HEK293 (cell line): Measurements from ENCODE around the gene RNF144B.

Experiments used
- CTCF ChIA-PET: fragments of 350-600 bp; formaldehyde crosslinking; extraction: SDS; loops from one replicate; lab custom pipeline; 2021; ENCODE audit warnings: antibody characterized with exemption; lab: Yijun Ruan, JAX
- POLR2A ChIA-PET: fragments of 300-600 bp; formaldehyde crosslinking; extraction: SDS; loops from one replicate; lab custom pipeline; 2020; ENCODE audit warnings: antibody characterized with exemption, inconsistent platforms; lab: Yijun Ruan, JAX
- H3K27ac ChIP-seq: fragments of 200-500 bp; sonication (Bioruptor generic); 2 replicates; pipeline ENCODE4 v1.5.1; 2014; ENCODE audit warnings: low read depth, low read length, control low read depth, inconsistent platforms; ENCODE audit errors: extremely low read depth
- H3K36me3 ChIP-seq, 2 experiments: fragments of 200-500 bp in 1 of 2; sonication (Bioruptor generic) in 1 of 2; 1 replicate in 1 of 2; 2 replicates in 1 of 2; pipeline ENCODE4 v1.5.1; 2014 to 2017; ENCODE audit warnings: inconsistent platforms in 2 of 2, low read length in 2 of 2; ENCODE audit not compliant: control insufficient read depth in 2 of 2, insufficient read depth in 1 of 2
- H3K4me1 ChIP-seq: fragments of 200-500 bp; sonication (Bioruptor generic); 2 replicates; pipeline ENCODE4 v1.5.1; 2014; ENCODE audit warnings: mild to moderate bottlenecking, low read length, inconsistent platforms; ENCODE audit not compliant: control insufficient read depth, insufficient read depth
- H3K4me3 ChIP-seq: 2 replicates; pipeline ENCODE4 v1.5.1; 2011; ENCODE audit warnings: low read depth, mild to moderate bottlenecking, control low read depth, low read length, moderate library complexity
- H3K9me3 ChIP-seq: fragments of 200-500 bp; sonication (Bioruptor generic); 2 replicates; pipeline ENCODE4 v1.5.1; 2014; ENCODE audit warnings: low read depth, low read length, inconsistent platforms; ENCODE audit not compliant: control insufficient read depth, insufficient read depth
- GLIS2 ChIP-seq: fragments of 450-650 bp; formaldehyde crosslinking; IDR thresholded peaks from 2 replicates; pipeline ENCODE4 v1.5.1; 2016; ENCODE audit warnings: missing biosample characterization, missing genetic modification characterization
- OVOL3 ChIP-seq: fragments of 450-650 bp; formaldehyde crosslinking; IDR thresholded peaks from 2 replicates; pipeline ENCODE4 v1.5.1; 2016; ENCODE audit warnings: missing biosample characterization, missing genetic modification characterization
- SP7 ChIP-seq: fragments of 450-650 bp; formaldehyde crosslinking; IDR thresholded peaks from 2 replicates; pipeline ENCODE4 v1.5.1; 2016; ENCODE audit warnings: missing biosample characterization, missing genetic modification characterization
- TCF7L2 ChIP-seq: IDR thresholded peaks from 2 replicates; pipeline ENCODE4 v1.6.1; 2011; ENCODE audit warnings: low read depth, mild to moderate bottlenecking, inconsistent platforms, low read length, moderate library complexity, borderline replicate concordance
- ZBTB21 ChIP-seq: fragments of 450-650 bp; formaldehyde crosslinking; IDR thresholded peaks from 2 replicates; pipeline ENCODE4 v1.5.1; 2017; ENCODE audit warnings: missing biosample characterization, missing genetic modification characterization
- ZIC2 ChIP-seq: fragments of 450-650 bp; formaldehyde crosslinking; IDR thresholded peaks from 2 replicates; pipeline ENCODE4 v1.5.1; 2016; ENCODE audit warnings: missing biosample characterization, missing genetic modification characterization
- ZNF121 ChIP-seq: fragments of 450-650 bp; formaldehyde crosslinking; IDR thresholded peaks from 2 replicates; pipeline ENCODE4 v1.5.1; 2016; ENCODE audit warnings: missing biosample characterization, missing genetic modification characterization
- ZNF140 ChIP-seq: fragments of 450-650 bp; formaldehyde crosslinking; IDR thresholded peaks from 2 replicates; pipeline ENCODE4 v1.5.1; 2016; ENCODE audit warnings: missing biosample characterization, missing genetic modification characterization
- ZNF16 ChIP-seq: fragments of 450-650 bp; formaldehyde crosslinking; IDR thresholded peaks from 2 replicates; pipeline ENCODE4 v1.5.1; 2016; ENCODE audit warnings: low read depth, missing biosample characterization, missing genetic modification characterization
- ZNF184 ChIP-seq: fragments of 450-650 bp; IDR thresholded peaks from 2 replicates; pipeline ENCODE4 v1.5.1; 2018; ENCODE audit warnings: missing biosample characterization, mild to moderate bottlenecking, missing genetic modification characterization
- ZNF549 ChIP-seq: fragments of 450-650 bp; IDR thresholded peaks from 2 replicates; pipeline ENCODE4 v1.5.1; 2018; ENCODE audit warnings: missing biosample characterization, missing genetic modification characterization, mild to moderate bottlenecking, inconsistent platforms, moderate library complexity
- ZNF654 ChIP-seq: fragments of 450-650 bp; formaldehyde crosslinking; IDR thresholded peaks from 2 replicates; pipeline ENCODE4 v1.5.1; 2016; ENCODE audit warnings: low read depth, missing biosample characterization, missing genetic modification characterization
- ZNF707 ChIP-seq: fragments of 450-650 bp; formaldehyde crosslinking; IDR thresholded peaks from 2 replicates; pipeline ENCODE4 v1.5.1; 2016; ENCODE audit warnings: missing biosample characterization, missing genetic modification characterization
- ZNF777 ChIP-seq: fragments of 450-650 bp; formaldehyde crosslinking; IDR thresholded peaks from 2 replicates; pipeline ENCODE4 v1.5.1; 2017; ENCODE audit warnings: missing biosample characterization, missing genetic modification characterization, borderline replicate concordance
- ZNF837 ChIP-seq: fragments of 450-650 bp; formaldehyde crosslinking; IDR thresholded peaks from 2 replicates; pipeline ENCODE4 v1.5.1; 2016; ENCODE audit warnings: missing biosample characterization, missing genetic modification characterization
- ZNF843 ChIP-seq: fragments of 450-650 bp; formaldehyde crosslinking; IDR thresholded peaks from 2 replicates; pipeline ENCODE4 v1.5.1; 2016; ENCODE audit warnings: missing biosample characterization, missing genetic modification characterization
- ZSCAN23 ChIP-seq: fragments of 450-650 bp; formaldehyde crosslinking; IDR thresholded peaks from 2 replicates; pipeline ENCODE4 v1.5.1; 2016; ENCODE audit warnings: missing biosample characterization, missing genetic modification characterization
- ZXDB ChIP-seq: fragments of 450-650 bp; formaldehyde crosslinking; IDR thresholded peaks from 2 replicates; pipeline ENCODE4 v1.5.1; 2016; ENCODE audit warnings: missing biosample characterization, missing genetic modification characterization
- TF ChIP-seq, protein P1 (sequence below): fragments of 450-650 bp; formaldehyde crosslinking; IDR thresholded peaks from 2 replicates; pipeline ENCODE4 v1.5.0; 2017; ENCODE audit warnings: missing biosample characterization, missing genetic modification characterization, borderline replicate concordance

RNF144B gene

DNA sequence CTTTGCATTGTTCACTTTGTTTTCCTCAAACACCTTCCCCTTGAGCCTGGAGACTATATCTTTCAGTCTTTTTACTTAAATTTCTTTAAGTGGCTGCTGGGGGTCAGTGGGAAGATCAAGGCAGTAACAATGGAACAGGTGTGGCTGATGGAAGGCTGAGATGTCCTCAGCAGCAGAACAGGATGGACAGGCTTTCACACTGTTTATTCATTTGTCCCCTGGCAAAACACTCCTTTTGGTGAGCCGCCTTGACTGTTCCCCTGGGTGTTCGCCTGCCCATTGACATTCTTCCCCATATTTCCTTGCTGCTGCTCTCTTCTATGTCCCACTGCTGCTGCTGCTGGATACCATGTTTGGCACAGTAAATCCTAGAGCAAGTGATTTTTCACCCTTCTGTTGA lies 38.1 kb downstream of the RNF144B start (continued):
- no peak for TF ChIP-seq TCF7L2
- no peak for TF ChIP-seq ZNF184 (tag by site-specific recombination)

DNA sequence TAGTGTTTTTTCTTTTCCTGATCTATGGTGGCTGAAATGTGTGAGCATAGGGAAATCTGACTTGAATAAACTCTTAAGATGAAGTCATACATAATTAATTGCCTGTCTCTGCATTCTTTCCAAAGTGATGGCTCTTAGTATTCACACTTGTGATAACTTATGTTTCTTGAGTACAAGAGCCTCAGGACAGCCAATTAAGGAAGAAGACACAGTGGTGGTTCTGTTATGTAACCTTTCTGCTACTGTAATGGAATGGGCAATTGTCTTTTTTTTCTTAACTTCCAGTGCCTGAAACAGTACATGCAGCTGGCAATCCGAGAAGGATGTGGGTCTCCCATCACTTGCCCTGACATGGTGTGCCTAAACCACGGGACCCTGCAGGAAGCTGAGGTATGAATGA lies 40.1 kb downstream of the RNF144B start:
- Histone ChIP-seq H3K4me3 (no peak overlapping the region), H3K9me3 (no peaks in the 10 kb centered on the region), H3K36me3 (no peaks in the 10 kb centered on the region)
- TF ChIP-seq ZBTB21 (tag by site-specific recombination) (no peak), ZXDB (tag by site-specific recombination) (no peak), GLIS2 (tag by site-specific recombination) (no peak), ZNF184 (tag by site-specific recombination) (no peak), ZNF654 (no peak), ZNF777 (tag by site-specific recombination) (no peak), ZNF837 (tag by site-specific recombination) (no peak)
- TF ChIP-seq, all 188 proteins: peak for 0
- no peaks in the 10 kb centered on the region for H3K4me1 ChIP-seq
- CTCF ChIA-PET, result no interaction called here
- POLR2A ChIA-PET, result no interaction called here
- no peak overlapping the region for H3K27ac ChIP-seq

DNA sequence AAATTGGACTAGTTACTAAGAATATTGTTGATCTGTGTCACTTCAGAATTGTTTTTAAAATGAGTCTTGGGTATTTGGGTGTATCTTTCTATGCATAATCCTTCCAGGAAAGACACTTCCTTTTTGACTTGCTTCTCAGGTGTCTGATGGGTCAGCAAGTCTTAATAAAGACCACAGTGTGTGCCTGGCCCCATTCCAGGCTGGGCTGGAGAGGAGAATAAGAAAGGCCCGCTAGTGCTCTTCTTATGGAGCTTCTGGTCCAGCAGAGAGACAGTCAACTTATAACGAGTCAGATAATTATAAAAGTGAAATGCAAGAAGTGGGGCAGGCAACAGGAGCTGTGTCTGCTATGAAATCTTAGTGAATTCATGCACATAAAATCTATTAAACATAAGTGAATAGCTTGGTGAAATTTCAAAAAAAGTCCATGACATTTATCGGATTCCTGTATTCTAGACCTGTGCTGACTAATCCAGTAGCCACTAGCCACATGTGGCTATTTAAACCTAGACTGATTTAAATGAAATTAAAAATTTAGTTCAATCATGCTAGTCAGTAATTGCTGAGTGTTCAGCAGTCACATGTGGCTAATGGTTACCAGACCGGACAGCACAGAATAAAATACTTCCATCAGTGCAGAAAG lies 42.6 kb downstream of the RNF144B start:
- TF ChIP-seq ZBTB21 (tag by site-specific recombination) (no peak), ZSCAN23 (tag by site-specific recombination) (no peak), OVOL3 (no peak), ZNF549 (tag by site-specific recombination) (no peak)
- Histone ChIP-seq H3K4me3 (no peak overlapping the region), H3K27ac (no peak overlapping the region), H3K9me3 (no peaks in the 10 kb centered on the region), H3K36me3 (no peaks in the 10 kb centered on the region), H3K4me1 (no peaks in the 10 kb centered on the region)
- ChIA-PET CTCF (no interaction called here), POLR2A (no interaction called here)

DNA sequence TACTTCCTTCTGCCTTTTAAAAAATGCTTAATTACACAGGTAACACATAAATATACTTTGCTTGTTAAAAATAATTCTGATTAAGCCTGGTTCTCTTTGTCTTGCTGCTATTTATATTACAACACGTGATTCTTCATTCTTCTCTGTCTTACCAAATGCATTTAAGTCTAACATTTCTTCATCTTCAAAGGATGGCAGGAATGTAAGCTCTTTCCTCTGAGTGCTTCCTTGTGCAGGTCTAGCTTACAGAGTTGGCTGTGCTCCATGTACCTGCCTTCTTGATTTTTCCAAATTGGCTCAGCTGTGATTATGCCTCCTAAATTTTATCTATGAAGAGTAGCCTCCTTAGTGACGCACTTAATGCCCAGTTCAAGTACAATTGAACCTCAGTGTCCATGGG lies 44.4 kb downstream of the RNF144B start:
- no peaks in the 10 kb centered on the region for H3K36me3 ChIP-seq
- no peak overlapping the region for H3K4me3 ChIP-seq
- ChIA-PET CTCF (interaction anchor here (0.6 to 0.7 kb wide), 2 partner anchors 719 to 1275 kb away, joined by 3 to 4 read pairs; no protein-coding TSS in a partner anchor), POLR2A (no interaction called here)
- no peak overlapping the region for H3K27ac ChIP-seq
- no peaks in the 10 kb centered on the region for H3K4me1 ChIP-seq
- TF ChIP-seq, protein P1, sequence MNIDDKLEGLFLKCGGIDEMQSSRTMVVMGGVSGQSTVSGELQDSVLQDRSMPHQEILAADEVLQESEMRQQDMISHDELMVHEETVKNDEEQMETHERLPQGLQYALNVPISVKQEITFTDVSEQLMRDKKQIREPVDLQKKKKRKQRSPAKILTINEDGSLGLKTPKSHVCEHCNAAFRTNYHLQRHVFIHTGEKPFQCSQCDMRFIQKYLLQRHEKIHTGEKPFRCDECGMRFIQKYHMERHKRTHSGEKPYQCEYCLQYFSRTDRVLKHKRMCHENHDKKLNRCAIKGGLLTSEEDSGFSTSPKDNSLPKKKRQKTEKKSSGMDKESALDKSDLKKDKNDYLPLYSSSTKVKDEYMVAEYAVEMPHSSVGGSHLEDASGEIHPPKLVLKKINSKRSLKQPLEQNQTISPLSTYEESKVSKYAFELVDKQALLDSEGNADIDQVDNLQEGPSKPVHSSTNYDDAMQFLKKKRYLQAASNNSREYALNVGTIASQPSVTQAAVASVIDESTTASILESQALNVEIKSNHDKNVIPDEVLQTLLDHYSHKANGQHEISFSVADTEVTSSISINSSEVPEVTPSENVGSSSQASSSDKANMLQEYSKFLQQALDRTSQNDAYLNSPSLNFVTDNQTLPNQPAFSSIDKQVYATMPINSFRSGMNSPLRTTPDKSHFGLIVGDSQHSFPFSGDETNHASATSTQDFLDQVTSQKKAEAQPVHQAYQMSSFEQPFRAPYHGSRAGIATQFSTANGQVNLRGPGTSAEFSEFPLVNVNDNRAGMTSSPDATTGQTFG (tag by site-specific recombination), result no peak
- no peak for TF ChIP-seq ZNF16 (tag by site-specific recombination)
- H3K9me3 ChIP-seq, result no peaks in the 10 kb centered on the region

DNA sequence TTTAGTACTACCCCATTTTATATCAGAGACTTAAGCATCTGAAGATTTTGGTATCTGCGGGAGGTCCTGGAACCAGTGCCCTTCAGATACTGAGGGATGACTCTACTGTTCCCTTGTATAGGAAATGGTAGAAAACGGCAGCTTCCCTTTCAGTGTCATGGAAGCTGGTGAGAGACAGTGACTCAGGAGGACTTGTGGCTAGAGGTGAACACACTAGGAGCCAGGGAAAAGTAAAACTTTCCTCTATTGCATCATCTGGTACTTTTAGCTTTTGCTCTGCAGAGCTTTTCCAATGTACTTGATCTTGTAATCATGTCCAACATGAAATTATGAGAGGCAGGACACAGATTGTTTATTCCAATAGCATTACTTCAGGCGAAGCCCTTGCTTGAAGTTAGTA lies 45.0 kb downstream of the RNF144B start:
- no peak overlapping the region for H3K27ac ChIP-seq
- H3K4me1 ChIP-seq, result no peaks in the 10 kb centered on the region
- TF ChIP-seq SP7 (no peak), ZNF707 (tag by site-specific recombination) (no peak), ZNF121 (tag by site-specific recombination) (no peak), ZNF843 (tag by site-specific recombination) (no peak), ZIC2 (no peak), ZNF140 (tag by site-specific recombination) (no peak)
- H3K4me3 ChIP-seq, result no peak overlapping the region
- ChIA-PET POLR2A (no interaction called here), CTCF (interaction anchor here (1.2 kb wide), 1 partner anchor 71 kb away, joined by 4 read pairs; no protein-coding TSS in a partner anchor)
- no peaks in the 10 kb centered on the region for H3K36me3 ChIP-seq
- no peaks in the 10 kb centered on the region for H3K9me3 ChIP-seq
